GM18520 (cell line): ENCODE data around the gene ZNF391.
"Not testable (repeated sequence)": the region's sequence is repeated elsewhere in the genome, so short reads cannot be mapped to it uniquely, and the experiment has no call there.

Experiments
- ATAC-seq: cut with Tn5 transposase; IDR thresholded peaks from one replicate; pipeline ENCODE4 v1.9.1; 2021; ENCODE audit not compliant: unreplicated experiment

The ZNF391 gene

GRCh38 chr6:27422651-27423332 is 34.2 kb downstream of the ZNF391 start:
- no peak for ATAC-seq

GRCh38 chr6:27424851-27425250 is 36.3 kb downstream of the ZNF391 start:
- not testable (repeated sequence) for ATAC-seq

GRCh38 chr6:27426045-27426620 is 37.6 kb downstream of the ZNF391 start:
- no peak for ATAC-seq

- no peak for ATAC-seq
Measured at GRCh38 chr6:27428502-27428901, 39.9 kb downstream of the ZNF391 start.

- ATAC-seq, result no peak
Measured at GRCh38 chr6:27428966-27429365, 40.4 kb downstream of the ZNF391 start.

GRCh38 chr6:27433714-27434113 is 45.2 kb downstream of the ZNF391 start:
- no peak for ATAC-seq

- no peak for ATAC-seq
Measured at GRCh38 chr6:27439371-27439770, 50.8 kb downstream of the ZNF391 start.

GRCh38 chr6:27441001-27441400 is 52.4 kb downstream of the ZNF391 start:
- ATAC-seq, result no peak

GRCh38 chr6:27442932-27443331 is 54.4 kb downstream of the ZNF391 start:
- no peak for ATAC-seq

GRCh38 chr6:27448456-27448855 is 59.9 kb downstream of the ZNF391 start:
- ATAC-seq, result no peak

- ATAC-seq, result no peak
Measured at GRCh38 chr6:27451660-27452390, 63.3 kb downstream of the ZNF391 start.

- ATAC-seq, result no peak
Measured at GRCh38 chr6:27452496-27452897, 63.9 kb downstream of the ZNF391 start.
